HG03575 (cell line): Measurements from ENCODE around the gene RAI1.

ENCODE experiments used
- ATAC-seq: cut with Tn5 transposase; IDR thresholded peaks from one replicate; pipeline ENCODE4 v1.9.1; 2021; ENCODE audit not compliant: unreplicated experiment, insufficient number of reproducible peaks, low FRiP score; ENCODE audit errors: extremely low read depth

RAI1 gene

GRCh38 chr17:17814162-17815061 is 133.2 kb downstream of the RAI1 start:
- ATAC-seq = no peak

GRCh38 chr17:17815062-17815406 is 133.8 kb downstream of the RAI1 start:
- no peak for ATAC-seq

- ATAC-seq = no peak
Measured at GRCh38 chr17:17815436-17816200, 134.4 kb downstream of the RAI1 start.

- no peak for ATAC-seq
Measured at GRCh38 chr17:17816240-17816814, 135.1 kb downstream of the RAI1 start.

GRCh38 chr17:17816831-17817551 is 135.7 kb downstream of the RAI1 start:
- no peak for ATAC-seq

- ATAC-seq = no peak
Measured at GRCh38 chr17:17817552-17817947, 136.3 kb downstream of the RAI1 start.

GRCh38 chr17:17818088-17818526 is 136.8 kb downstream of the RAI1 start:
- ATAC-seq = no peak

- ATAC-seq = no peak
Measured at GRCh38 chr17:17819111-17819510, 137.9 kb downstream of the RAI1 start.

GRCh38 chr17:17819561-17819995 is 138.3 kb downstream of the RAI1 start:
- ATAC-seq = no peak

- ATAC-seq = no peak
Measured at GRCh38 chr17:17820046-17820445, 138.8 kb downstream of the RAI1 start.

- ATAC-seq = no peak
Measured at GRCh38 chr17:17820463-17821158, 139.4 kb downstream of the RAI1 start.

- ATAC-seq = no peak
Measured at GRCh38 chr17:17822189-17822588, 140.9 kb downstream of the RAI1 start.

- no peak for ATAC-seq
Measured at GRCh38 chr17:17822616-17823015, 141.4 kb downstream of the RAI1 start.

GRCh38 chr17:17823433-17824118 is 142.3 kb downstream of the RAI1 start:
- no peak for ATAC-seq

- ATAC-seq = no peak
Measured at GRCh38 chr17:17824119-17824782, 143.0 kb downstream of the RAI1 start.

GRCh38 chr17:17824783-17825614 is 143.7 kb downstream of the RAI1 start:
- no peak for ATAC-seq

- no peak for ATAC-seq
Measured at GRCh38 chr17:17826342-17826713, 145.1 kb downstream of the RAI1 start.
